ENCODE measurements around the gene BNIP2.
"Not testable (repeated sequence)": the region's sequence is repeated elsewhere in the genome, so short reads cannot be mapped to it uniquely, and the experiment has no call there.

BNIP2 gene, protein sequence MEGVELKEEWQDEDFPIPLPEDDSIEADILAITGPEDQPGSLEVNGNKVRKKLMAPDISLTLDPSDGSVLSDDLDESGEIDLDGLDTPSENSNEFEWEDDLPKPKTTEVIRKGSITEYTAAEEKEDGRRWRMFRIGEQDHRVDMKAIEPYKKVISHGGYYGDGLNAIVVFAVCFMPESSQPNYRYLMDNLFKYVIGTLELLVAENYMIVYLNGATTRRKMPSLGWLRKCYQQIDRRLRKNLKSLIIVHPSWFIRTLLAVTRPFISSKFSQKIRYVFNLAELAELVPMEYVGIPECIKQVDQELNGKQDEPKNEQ

DNA sequence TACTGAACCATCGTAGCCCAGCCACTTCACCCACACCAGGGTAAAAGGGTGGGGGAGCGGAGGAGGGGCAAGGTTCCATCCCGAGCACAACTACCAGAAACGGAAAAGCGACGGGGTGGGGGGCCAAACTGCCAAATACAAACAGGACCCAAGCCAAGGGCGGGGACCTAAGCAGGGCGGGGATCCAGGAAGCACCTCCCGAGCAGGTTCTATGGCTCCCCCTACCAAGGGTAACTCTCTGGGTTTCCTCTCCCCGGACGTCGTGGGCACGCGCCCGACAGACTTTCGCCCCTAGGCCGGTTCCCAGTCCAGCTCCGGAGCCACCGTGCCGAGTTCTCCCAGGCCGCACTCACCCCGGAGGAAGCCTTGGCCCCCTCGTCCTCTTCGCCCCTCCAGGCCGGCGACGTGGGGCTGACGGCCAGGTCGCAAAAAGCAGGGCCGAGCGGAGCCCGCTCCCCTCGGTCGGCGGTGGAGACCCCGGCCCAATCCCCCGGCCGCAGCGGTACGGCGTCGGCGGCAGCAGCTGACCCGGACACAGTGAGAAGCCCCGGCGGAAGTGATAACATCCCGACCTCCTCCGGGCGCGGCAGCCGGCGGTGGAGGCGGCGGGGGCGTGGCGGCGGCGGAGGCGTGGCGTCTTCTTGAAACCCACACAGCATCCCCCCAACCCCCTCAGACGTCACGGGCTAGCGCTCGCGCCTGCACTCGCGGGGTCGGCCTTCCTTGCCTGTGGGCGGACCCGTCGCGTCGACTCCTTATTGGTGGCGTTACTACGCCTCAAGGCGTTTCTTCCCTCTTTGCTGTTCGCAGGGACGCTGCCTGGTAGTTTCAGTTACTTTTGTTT is at the start of gene BNIP2:
BNIP2 (minus strand) TSS at position 539 of the 844 bp plus-strand sequence. CDS start 6,863 bp downstream, outside the sequence.
- DNase-seq = peak; percentile 99

DNA sequence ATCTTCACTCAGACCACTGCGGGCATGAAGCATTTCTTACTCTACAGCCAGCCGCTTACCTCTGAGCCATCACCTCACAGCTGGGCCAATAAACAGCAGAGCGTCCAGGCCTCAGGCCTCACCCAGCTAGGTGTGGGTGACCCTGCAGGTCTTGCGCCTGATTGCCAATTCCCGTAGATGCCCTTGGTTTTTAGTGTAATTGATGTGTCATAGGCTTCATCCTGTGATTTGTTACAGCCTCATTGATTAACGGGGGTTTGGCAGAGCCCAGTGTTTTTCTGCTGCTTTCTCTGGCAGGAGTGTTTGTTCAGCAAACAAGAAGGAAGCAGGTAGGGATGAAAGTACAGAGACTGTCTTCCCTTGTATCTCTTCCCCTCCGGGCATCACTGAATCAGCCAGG is 49.6 kb upstream of the BNIP2 start:
- no peak for DNase-seq

DNA sequence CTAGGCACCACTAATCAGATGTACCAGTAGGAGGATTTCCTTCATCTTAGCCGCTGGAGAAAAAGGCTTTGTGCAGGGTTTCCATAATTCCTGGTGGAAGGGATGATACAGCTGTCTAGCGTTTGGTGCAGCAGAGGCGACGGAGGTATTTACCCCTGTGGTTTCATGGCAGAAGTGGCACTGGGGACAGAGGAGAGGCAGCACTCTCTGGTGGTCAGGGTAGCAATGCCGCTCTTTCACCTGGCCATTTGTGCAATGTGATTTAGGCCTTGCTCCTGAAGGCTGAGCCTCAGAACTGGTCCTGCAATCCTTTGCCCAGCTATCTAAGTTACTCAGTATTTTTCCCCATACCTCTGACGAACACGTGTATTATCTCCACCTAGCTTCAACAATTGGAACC is 47.1 kb upstream of the BNIP2 start:
- no peak for DNase-seq

DNA sequence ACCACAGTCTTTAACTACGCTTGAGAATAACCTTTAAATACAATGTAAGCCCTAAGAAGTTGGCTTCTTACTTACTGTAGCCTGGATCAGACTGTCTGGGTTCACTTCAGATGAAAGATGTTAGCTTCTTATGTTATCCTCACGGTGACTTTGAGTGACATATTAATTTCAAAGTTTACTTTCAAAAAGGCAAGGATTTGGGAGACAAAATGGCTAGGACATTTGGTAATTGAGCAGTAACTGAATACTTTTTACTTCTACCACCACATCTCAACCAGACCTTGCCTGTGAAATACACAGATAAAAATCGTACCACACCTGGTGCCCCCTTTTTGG is 36.0 kb upstream of the BNIP2 start:
- no peak for DNase-seq

DNA sequence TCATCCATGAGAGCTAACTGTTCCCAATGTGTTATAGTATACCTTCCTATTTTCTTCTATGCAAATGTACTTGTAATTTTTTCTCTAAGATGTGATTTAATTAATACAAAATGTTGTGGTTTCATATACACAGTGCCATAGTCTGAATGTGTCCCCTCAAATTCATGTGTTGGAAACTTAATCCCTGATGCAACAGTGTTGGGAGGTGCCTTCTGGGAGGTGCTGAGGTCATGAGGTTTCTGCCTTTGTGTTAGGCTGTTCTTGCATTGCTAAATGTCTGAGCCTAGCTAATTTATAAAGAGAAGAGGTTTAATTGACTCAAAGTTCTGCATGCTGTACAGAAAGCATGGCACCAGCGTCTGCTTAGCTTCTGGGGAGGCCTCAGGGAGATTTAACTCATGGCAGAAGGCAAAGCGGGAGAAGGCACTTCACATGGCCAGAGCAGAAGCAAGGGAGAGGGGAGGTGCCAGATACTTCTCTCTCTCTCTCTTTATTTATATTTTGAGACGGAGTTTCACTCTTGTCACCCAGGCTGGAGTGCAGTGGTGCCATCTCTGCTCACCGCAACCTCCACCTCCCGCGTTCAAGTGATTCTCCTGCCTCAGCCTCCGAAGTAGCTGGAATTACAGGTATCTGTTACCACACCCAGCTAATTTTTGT is 34.7 kb upstream of the BNIP2 start:
- DNase-seq = no peak

DNA sequence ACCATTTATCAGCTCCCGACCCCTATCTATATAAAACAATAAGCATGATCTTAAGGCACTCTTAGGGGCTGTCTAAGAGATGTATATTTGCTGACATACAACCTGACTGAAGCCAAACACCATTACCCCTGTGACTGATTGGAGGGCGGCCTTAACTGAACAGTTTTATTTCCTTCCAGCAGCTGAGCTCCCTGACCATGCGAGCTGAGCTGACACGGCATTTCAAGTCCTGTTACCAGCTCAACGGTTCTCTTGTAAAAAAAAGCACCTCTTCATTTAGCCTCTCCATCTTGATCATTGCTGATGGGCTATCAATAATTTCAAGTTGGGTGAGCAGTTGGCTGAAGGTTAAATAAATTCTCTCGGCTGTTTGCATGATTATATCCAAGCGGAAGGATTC is 33.4 kb upstream of the BNIP2 start:
- DNase-seq = no peak

DNA sequence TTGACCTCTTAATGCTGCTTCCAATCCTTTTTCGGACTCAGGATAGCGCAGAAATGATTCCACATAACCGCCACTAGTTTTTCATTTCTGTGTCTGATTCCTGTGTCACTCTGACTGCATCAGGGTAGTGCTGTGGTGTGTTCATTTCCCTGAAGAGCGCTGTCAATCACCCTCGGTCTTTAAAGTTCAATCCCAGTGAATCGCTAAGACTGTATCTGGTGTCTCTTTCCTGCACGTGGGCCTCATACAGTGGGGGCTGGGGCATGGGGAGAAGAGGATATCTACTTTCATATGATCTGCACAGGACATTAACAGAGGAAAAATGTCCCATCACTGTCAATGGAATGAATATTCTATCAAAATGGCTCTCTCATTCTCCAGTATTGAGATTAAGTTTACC is 32.9 kb upstream of the BNIP2 start:
- DNase-seq = no peak

DNA sequence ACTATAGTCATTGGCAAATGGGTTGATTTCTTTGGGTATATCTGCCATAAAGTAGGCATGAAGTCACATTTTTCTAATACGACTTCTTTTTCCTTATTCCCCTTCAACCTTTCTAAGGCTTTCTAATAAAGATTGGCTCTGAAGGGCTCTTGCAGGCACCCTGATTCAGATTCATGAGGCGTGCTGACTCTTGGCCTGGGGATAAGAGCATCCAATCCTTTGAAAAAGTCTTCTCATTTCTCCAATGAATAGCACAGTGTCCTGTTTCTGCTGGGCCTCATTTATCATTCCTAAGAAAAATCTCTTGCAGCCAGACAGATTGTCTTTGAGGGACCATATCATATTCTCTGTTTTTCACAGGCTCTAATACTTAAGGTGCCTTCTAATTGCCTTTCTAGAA is 32.3 kb upstream of the BNIP2 start:
- no peak for DNase-seq

DNA sequence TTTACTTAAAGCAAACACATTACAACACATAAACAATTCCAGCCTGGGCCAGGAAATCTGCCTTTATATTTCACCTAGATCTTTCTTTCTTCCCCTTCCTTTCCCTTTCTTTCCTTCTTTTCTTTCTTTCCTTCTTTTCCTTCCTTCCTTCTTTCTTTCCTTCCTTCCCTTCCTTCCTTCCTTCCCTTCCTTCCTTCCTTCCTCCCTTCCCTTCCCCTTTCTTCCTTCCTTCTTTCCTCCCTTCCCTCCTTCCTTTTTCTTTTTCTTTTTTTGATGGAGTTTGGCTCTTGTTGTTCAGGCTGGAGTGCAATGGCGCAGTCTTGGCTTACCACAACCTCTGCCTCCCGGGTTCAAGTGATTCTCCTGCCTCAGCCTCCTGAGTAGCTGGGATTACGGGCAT is 24.1 kb upstream of the BNIP2 start:
- no peak for DNase-seq

DNA sequence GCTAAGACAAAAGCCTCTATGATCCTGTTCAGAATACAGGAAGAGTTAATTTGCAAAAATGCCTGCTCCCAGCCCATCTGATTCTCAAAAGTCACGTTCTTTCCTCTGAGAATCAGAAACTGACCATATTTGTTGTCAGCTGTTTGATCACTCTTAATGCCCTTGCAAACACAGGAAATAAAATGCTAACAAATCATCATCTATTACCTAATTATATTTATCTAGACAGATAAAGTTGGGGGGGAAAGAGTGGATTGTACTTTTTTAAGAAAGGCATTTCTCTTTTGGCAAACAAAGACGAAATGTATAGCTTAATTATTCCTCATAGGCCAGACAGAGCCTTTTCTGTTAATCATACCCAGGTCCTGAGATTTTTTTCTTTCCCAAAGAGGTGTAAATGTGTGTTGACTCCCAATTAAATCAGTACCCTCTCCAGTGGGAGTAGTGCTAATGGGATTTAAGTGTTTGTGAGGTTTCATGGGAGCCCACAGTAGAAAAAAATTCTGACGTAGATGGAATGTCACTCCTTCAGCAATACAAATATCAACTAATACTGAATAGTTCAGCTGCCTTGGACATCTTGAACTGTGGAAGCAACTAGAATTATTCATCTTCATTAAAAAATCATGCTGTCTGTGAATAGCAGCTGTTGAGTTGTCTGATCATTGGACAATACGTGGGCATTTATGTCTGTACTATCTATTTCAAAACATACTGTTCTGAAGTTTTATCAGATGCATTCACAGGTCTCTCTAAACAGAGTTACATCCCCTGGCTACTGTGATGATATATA is 22.5 kb upstream of the BNIP2 start:
- DNase-seq = no peak

DNA sequence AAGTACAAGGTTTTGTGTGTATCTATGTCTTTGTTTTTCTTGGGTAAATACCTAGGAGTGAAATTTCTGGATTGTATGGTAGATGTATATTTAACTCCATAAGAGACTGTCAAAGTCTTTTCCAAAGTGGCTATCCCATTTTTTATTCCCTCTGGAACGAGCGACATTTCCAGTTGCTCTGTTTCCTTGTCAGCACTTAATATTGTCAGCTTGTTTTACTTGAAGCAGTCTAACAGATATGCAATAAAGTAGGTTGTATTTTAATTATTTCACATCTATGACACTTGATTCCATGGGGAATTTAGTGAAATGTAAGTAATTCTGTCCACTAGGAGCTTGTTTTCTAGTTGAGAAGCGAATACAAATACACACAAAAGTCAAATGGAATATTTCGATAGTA is 18.5 kb upstream of the BNIP2 start:
- no peak for DNase-seq

DNA sequence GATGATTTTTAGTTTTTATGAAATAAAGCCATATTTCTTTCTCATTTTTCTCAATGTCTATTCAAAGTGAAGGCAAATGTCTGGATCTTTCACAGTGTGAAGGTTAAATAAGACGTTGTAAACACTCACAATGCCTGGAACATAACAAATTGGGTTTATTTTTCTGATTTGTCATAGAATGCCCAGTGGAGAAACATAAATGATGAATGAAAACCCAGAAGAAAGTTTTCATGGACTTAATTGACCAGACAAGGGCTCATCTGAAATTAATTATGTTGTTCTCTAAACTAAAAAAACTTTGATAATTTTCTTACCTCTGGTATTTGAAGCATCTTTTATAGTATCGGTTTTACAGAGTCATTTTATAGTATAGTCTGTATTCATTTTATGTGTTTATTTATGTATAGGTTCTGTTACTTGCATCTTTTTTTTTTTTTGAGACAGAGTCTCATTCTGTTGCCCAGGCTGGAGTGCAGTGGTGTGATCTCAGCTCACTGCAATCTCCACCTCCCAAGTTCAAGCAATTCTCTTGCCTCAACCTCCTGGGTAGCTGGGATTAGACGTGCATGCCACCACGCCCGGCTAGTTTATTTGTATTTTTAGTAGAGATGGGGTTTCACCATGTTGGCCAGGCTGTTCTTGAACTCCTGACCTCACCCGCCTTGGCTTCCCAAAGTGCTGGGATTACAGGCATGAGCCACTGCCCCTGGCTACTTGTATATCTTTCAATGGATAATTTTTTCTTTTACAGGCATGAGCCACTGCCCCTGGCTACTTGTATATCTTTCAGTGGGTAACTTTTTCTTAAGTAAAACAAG is 15.1 kb upstream of the BNIP2 start:
- DNase-seq = no peak

DNA sequence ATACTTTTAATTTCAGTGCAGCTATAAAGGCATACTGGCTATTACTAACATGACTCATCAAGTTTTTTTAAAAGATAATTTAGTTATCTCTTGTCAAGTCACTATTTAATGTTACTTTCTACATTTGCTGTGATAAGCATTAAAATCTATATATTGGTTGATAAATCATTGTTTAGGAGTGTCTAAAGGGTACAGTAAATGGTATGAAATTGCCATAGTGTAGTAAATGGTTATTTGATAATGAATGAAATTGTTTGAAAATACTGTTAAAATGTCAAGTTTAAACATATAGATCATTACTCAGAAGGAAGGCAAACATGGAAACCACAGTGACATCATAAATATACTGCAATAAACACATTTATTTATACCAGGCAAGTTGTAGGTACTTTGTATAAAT is 13.2 kb upstream of the BNIP2 start:
- no peak for DNase-seq

DNA sequence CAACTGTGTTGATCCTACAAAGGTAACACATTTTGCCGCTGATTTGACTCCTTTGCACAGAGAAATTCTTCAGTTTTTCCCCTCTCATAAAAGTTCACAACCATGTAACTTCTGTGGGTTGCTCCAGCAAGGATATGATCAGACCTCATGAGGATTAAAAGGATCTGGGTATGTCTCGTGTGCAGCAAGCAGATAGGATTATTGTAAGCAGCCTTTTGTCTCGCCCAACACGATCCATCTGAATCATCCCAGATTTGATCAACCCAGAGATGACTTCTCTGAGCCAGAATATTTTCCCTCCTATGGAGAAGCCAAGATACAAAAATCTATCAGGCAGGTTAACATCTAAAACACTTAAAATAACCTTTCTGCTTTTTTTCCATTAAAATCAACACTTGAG is 12.8 kb upstream of the BNIP2 start:
- no peak for DNase-seq

DNA sequence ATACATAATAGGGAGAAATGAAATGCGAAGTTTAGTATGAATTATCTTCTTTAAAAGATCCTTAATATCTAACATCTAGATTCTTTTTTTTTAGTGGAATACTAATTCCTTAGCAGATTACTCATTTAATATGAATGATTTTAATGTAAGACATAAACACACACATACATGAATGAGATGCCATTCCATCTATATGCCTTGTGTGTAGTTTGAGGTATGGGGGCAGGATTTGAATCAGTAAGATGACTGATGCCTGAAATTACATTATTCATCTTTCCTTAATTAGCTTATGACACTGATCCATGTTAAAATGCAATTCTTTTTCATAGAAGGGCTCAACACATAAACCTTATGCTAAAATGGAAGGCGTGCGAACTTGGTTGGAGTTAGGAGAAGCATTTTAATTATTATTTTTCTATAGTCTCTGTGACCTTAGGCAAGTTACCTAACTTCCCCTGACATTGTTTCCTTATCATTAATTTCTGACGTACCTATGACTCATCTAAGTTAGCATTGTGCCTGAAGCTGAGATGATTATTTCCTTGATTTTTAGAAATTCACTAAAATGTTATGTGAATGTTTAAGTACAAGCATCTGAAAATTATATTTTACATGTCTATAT is 10.8 kb upstream of the BNIP2 start:
- no peak for DNase-seq

DNA sequence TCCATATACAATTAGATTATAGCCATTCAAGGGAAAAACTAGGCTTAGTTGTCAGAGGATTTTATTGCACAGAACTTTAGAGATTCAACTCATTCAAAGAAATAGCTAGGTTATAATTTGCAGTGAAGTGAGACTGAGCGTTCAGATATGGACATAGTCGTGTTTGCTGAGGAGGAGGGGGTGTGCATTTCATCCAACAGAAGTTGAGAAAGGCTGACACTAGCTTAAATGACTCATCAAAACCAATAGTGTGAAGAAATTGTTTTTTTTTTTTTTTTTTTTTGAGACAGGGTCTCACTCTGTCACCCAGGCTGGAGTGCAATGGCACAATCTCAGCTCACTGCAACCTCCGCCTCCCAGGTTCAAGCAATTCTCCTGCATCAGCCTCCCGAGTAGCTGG is 8.9 kb upstream of the BNIP2 start:
- DNase-seq = not testable (repeated sequence)

DNA sequence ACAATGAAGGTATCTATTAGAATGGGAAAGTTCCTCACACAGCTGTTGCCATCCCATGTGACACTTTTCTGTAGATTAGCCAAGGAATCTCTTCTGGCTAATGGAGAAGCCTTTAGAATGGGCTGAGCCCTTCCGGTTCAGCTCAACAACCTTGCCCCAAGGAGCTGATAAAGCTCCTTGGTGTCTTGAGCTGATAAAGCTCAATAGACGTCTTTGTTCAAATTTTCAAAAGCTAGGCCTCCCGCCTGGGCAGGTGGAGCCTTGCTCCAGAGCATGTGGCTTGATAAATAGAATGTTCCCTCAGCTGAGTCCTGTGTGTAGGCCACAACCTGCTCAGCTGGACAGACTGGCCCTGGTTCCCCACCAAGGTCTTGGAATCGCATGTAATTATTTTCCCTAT is 7.2 kb upstream of the BNIP2 start:
- DNase-seq = no peak

DNA sequence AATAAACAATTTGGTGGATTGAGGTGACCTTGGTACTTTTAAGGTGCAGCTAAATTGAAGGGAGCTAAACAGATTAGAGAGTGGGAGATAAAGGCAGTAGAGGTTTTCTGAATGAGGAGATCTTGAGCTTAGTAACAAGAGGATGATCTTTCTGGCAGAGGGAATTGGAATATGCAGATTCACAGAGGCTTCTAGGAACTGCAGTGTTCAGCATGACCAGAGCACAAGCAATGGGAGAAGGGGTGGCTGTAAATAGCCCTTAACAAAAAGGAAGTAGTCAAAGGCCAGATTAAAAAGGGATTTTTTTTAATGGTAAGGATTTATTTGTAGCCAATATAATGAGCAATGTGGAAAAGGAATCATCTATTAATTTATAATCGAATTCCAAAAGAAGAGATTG is 5.7 kb upstream of the BNIP2 start:
- no peak for DNase-seq

DNA sequence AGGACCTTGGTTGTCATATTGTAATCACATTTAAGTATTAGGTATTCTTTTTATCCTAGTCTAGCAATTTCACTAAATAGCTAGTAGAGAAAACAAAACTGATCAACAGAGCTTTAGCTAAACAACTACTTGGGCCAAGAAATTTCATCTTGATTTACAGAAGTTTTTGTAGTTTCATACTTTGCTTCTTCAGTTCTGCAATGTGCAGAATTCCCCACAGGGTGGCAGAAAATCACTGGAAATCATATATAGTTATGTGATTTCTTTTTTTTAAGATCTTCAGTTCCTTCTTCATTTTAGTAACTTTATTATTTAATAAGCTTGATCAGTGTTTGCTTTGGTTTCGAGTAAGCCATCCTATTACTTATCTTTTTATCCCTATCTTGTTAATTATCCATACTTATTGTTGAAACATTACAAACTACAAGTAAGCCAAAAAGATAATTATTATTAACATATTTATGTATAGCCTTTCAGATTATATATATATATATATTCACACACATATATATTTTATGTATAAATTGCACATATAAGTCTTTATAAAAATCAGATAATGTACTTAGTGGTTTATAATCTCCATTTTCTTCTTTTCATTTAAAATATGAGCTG is 2.2 kb upstream of the BNIP2 start:
- DNase-seq = no peak

DNA sequence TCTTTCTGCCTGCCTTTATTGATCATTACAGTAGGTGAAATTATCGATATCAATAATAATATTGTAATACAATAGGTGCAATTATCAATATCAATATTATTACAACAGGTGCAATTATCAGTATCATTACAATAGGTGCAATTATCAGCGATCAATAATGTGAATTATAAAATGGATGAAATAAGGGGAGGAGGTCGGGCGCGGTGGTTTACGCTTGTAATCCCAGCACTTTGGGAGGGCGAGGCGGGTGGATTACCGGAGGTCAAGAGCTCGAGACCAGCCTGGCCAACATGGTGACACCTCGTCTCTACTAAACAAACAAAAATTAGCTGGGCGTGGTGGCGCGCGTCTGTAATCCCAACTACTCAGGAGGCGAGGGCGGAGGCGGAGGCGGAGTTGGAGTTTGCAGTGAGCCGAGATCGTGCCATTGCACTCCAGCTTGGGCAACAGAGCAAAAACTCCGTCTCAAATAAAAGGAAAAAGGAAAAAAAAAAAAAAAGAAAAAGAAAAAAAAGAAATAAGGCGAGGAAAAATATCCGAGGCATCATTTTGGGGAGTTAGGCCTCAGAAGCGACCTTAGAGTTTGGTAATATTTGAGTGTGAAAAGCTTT is 611 bp upstream of the BNIP2 start:
- peak; percentile 87 for DNase-seq

DNA sequence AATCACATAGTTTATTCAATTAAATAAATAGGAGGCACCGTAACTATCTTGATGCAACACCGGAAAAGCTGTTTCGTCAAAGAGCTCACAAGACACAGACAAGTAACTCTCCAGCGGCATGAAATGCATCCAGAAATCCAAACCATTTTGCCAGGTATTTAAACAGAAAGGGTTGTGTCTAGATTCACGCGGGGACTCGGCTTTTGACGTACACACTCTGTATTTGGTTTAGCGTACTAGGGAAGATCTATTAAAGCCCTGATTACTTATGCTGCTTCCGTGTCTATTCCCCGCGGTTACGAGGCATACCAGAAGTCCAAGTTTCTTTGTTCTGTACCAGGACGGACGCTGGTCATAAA is 718 bp downstream of the BNIP2 start:
- DNase-seq = no peak

All from activated effector memory CD4-positive, alpha-beta T cell treated with anti-CD3 and anti-CD28 coated beads, Interleukin-2, amount 50 U/mL, for 16 hours (primary cell).